Endometrial microvascular endothelial cells (primary cell): ENCODE data around the gene ATP10D. TPM values are rescaled to one million over a fixed set of nuclear protein-coding genes. Genes with fewer than 3 reads are reported as not detected.

Experiments used
- in situ Hi-C: cut with HindIII; loops from 2 replicates; pipeline ENCODE4 v1.10.0; 2017; ENCODE audit warnings: low sequenced_read_pairs, low pct_unique_long_range_greater_than_20kb; ENCODE audit errors: inconsistent ontology term
- total RNA-seq: library from RNA; depleted of rRNA; stranded (reverse); fragments of >200 nt; gene quantifications from one replicate; pipeline ENCODE4 v1.2.3, GENCODE V29; 2015; ENCODE audit errors: inconsistent ontology term

ATP10D gene
- total RNA-seq = 21.1 TPM

DNA sequence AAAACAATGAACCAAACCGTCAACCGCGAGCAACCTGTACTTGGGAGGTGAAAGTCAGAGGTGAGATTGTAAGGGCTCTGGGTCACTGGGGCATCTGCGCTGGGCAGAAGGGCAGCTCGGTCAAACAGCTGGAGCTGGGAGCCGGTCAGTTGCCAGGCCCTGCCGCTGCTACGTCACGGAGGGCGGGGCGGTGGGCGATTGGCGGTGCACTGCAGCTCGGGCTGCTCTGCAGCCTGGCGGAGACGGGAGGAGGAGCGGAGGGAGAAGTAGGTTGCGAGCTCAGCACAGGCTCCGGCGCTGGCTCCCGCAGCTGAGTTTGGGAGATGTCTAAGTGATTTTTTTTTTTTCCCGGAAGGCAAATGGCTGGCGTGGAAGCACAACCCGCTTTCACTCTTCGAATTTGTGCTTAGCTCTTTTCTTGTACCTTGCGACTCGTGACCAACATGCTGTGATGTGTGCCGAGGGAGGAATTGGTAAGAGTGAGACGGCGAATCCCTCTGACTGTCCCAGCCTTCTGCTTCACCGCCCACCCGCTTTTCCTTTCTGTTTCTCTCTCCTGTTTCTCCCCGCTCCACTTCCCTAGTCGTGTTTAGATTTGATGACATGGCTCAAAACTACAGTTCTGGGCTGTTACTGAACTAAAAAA is at the start of gene ATP10D:
TSS of gene ATP10D (plus strand) at position 229 of the 646 bp plus-strand sequence. CDS start 27,266 bp downstream, outside the sequence.
- in situ Hi-C loops = no loop called here

DNA sequence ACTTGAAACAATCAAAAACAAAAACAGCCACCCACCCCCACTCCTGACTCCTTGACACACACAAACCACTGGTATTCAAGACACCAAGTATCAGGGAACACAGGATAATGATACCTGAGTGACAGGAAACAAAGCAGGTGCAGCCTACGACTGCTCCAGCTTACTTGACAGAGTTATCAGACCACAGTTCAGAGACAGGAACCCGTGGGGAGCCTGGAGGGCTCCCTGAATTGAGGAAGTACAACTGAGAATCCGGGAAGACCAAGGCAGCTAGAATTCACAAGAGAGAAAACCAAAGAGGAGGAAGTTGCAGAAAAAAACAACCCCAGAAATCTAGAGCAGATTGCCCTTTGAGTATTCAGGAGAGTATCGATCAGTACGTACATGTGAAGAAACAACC is 42.1 kb upstream of the ATP10D start:
- in situ Hi-C loops = no loop called here

DNA sequence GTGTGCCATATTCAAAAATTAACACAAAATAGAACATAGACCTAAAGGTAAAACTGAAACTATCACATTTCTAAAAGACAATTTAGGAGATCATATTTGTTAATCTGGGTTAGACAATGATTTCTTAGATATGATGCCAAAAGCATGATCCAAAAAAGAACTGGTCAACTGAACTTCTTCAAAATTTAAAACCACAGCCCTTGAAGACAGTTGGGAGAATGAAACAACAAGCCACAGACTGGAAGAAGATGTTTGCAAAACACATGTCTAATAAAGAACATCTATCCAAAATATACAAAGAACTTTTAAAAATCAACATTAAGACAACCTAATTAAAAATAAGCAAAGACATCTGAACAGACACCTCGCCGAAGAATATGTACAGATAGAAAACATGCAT is 41.0 kb upstream of the ATP10D start:
- in situ Hi-C loops = no loop called here

DNA sequence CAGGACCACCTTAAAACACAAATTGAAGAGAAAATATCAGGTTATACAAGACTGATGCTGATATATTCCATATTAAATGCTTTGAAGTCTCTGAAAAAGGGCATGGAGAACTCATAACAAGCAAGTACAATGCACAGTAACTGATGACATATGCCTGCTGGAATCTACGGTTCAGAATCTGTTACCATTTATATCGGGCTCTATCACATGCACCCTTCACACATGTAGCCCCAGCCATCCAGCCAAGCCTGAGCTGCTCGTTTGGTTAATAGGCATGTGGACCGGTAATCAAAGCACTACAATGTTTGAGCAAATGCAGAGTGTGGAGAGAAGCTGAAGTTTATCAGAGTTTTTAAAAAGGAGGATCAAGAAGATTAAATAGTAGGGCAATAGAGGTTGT is 33.4 kb upstream of the ATP10D start:
- in situ Hi-C loops = no loop called here

DNA sequence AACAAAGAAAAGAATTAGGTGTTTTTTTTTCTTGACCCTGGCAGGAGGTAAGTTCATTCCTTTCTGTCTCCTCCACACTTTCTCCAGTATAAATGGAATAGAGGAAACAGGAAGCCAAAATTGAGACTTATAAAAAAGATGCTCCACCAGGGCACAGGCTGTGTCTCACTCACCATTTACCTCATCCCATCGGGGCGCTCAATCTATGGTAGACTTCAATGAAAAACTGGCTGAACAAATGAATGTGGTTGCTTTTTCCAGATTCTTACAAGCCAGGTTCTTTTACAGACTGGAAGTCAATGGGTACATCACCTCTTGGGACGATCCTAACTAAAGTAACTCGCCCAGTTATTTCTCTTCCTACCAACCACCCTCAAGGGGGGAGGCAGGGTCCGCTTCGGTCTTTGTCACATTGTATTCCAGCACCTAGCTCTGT is 22.3 kb upstream of the ATP10D start:
- in situ Hi-C loops = no loop called here

DNA sequence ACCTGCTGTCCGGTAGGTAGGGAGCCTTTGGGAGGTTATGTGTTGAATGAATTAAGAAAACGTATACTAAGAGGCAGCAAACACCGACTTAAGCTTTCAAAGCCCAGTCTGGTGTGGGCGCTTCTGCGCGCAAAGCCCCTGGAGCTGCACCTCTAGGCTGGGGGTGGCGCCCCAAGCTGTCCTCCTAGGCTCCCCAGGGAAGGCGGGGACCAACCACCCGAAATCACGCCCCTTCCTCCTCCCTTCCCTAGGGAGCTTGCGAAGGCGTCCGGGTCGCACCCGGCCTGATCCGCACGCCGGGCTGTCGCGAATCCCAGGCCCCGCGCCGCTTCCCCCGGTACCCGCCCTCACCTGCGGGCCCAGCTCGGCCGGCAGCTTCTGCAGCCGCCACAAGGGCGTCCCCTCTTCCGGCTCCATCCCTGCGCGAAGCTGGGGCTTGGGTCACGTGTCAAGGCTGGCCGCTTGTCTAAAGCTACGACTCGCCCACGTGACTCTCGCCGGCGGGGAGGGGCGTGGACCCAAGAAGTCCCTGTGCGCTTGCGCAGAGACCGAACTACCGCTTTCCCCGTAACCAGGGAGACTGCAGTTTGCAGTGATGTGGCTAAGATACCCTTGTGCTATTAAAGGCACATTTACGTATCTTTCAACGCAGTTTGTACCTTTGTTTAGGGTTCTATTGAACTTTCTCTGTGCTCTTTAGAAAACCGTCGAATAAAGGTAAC is 21.7 kb upstream of the ATP10D start, which contains the start of gene COMMD8:
TSS of gene COMMD8 (minus strand) at position 468 of the 722 bp plus-strand sequence. CDS start at position 417, 51 bp downstream.
- in situ Hi-C loops = no loop called here

DNA sequence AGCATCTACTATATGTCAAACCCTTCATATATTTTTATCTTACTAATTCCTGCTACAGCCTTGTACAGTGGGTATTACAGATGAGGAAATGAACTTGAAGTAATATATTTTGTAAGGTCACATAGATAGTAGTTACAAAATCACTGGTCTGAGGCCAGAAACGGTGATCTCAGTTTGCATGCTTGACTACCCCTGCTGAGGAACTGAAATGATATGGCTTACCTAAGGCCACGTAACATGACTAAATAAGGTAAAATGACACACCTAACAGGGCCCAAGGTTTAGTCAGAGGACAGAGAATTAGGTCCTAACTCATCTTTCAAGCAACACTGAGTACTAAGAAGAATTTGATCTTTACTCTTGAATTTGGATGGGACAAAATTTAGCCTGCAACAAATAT is 20.1 kb upstream of the ATP10D start:
- in situ Hi-C loops = no loop called here

DNA sequence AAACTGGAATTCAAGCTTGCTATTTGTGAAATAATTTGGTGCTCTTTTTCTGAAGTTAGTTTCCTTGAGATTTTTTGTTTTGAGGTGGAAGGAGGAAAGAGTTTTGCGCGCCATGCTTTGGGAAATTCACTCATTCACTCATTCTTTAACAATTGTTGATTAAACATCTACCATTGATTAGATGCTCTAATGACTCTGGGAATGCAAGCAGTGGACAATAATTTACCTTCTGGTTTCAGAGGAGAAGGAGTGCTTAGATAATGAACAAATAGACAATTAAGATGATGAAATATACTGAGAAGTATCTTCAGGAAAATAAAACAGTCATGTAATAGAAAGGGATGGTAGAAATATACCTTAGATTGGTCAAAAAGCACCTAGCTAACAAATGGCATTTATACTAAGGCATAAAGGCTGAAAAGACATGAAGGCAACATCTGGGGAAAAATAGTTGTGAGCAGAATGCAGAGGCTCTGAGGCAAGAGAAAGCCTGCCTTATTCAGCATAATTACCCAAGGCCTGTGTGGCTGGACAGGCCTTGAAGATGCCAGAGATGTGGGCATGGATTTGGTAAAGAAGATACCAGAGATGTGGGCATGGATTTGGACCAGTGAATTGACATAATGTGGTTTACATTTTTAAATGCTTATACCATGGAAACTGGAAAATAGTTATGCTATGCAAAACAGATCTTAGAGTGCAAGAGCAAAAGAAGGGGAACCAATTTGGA is 18.9 kb upstream of the ATP10D start:
- in situ Hi-C loops = no loop called here

DNA sequence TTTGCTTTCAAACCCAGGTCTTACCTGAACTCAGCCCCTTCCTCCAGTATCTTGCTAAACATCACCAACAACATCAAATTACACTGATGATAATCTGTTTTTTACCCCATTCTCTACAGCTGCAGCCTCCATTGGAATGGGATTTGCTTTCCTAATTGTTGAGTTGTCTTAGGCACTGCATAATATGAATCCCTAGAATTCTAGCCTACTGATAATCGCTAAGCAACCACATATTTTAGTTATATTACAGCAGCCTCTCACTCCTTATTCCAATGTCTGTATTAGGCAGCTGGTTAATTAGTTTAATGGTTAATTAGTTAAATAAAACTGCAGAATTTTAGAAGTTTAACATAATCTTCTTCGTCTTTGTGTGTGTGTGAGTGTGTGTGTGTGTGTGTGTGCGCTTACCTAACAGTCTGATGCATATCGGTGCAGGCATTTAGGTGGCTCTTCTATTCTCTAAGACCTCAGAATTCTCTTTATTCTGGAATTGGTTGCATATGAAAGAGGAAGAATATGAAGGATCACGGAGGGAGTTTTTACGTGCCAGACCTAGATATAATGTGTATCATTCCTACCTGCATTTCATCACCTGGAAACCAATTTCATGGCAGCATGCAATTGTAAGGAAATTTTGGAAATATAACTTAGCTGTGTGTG is 16.2 kb upstream of the ATP10D start:
- in situ Hi-C loops = no loop called here

DNA sequence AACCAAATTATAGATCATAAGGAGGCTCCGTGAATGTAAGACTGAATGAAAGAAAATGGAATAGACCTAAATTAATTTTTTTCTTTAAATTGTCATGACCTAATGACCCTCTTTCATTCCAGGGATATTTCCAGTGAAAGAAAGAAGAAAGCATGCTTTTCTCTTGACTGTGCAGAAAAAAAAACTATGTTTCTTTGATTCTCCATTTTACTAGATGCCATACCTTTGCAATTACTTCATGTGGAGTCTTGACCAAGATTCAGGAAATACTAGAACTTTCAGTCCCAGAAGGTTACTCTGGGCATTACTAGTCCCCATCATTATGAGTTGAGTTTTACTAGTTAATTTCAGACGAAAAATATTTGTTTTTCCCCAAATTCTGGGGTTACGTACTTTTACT is 15.1 kb upstream of the ATP10D start:
- in situ Hi-C loops = no loop called here

DNA sequence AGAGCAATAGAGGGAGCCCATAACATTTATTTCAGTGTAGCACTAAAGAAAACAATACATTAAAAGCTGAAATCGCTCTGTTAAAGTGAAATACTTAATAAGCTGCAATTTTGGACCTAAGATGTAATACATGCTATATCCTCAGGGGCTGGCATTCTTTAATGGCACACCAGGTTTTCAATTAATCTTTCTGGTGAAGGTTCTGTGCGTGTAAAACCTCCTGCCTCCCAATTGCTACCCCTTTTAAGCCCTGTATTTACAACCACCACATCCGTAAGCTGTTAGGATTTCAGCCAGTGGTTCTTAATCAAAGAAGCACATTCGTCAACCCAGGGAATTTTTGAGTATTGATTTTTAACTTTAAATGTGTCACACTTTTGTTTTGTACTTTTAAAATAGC is 14.0 kb upstream of the ATP10D start:
- in situ Hi-C loops = no loop called here

DNA sequence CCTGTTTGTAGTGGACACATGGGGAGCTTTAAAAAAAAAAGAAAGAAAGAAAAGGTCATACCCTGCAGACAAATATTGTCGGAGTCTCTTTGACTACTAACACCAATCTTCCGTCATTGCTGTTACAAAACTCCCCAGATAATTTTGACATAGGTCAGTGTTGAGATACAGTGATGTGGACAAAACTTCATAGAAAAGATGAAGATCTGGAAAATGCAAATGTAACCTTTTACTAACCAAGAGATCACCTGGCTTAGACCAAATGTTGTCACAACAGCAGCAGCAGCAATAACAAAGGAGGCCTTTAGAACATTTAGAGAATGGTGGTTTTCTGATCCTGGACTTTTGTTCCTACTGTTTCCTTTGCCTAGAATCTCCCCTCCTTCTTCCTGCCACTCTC is 13.5 kb upstream of the ATP10D start:
- in situ Hi-C loops = no loop called here

DNA sequence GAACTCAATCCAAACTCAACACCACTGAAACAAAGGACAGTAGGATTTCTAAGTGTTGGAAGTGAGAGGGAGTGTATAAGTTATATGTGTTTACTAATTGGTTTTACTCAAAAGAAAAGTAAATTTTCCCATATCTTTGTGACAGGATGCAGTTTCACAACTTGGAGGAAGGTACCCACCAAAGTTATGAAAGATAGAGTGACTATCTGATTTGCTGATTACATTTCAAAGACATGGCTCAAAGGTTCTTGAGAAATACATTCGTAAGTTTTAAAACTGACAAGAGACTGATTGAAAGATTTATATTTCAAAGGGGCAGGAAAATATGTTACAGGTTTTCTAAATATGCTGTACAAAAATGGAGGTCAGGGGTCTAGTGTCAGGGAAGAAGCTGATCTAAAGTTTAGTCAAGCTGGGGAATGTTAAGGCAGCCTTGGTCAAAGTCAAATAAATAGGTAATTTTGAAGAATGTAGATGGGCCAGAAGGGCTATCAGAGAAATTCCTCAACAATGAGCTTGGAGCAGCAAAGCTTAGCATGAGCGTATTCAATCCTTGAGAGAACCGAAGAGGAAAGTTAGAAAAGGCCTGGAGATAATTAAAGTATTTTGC is 11.8 kb upstream of the ATP10D start:
- in situ Hi-C loops = no loop called here

DNA sequence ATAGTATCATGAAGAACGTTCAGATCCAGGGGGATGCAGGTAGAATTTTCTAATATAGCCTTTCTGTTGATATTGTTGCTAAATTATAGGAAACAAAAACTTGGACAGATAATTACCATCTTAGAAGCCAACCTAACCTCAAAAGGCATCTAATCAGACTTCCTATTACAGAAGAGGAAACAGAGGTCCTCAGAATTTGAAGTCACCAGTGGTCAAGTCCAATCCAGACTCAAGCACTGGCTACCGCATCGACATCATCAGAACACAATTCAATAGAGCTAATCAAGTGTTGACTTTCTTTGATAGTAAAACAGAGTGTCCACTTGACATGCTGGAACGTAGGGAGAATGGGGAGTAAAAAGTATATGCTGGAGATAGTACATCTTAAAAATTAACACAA is 10.3 kb upstream of the ATP10D start:
- in situ Hi-C loops = no loop called here

DNA sequence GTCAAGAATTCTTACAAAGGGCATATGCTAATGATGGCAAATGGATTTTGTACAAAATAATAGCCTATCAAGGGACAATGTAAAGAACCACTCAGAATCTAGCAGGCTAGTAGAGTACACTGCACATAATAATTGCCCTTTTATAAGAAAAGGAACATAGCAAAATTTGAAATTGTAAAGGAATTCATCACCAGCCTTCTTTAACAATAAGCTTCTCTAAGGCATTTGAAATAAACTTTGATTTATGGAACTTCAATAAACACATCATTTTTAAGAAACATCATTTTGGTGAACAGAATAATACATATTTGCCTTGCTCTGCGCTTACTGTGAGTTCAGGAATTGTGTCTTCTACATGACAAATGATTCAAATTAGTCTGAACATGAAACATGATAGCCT is 9.7 kb upstream of the ATP10D start:
- in situ Hi-C loops = no loop called here

DNA sequence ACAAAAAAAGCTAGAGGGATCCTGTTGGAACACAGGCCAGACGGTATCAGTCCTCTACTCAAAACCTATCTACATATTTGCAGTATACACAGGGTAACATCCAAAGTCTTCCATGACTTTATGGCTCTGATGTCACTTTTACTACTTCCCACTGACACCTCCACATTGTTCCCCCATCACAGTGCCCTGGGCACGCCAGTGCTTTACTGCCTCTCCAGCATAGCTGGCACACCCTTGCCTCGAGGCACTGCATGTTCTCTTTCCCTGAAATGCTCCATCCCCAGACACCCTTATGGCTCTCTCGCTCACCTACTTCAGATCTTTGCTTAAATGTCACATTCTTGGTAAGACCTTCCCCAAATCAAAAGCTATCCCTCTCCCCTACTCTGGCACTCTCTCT is 6.3 kb upstream of the ATP10D start:
- in situ Hi-C loops = no loop called here

DNA sequence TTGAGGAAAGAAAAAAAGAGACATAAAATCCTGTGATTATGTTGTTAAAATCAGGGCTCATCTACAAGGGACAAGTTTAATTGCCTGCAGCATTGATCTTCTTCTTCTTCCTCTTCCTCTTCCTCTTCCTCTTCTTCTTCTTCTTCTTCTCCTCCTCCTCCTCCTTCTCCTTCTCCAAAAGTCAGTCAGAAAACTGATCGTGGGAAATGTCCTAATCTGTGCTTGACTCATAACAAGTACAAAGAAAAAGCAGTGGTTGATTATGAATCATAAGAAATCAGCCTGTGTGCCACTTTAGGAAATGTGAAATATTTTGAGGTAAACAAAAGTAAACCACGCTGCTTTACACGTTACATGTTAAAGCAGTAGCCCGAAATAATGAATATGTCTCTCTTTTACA is 2.7 kb upstream of the ATP10D start:
- in situ Hi-C loops = no loop called here

DNA sequence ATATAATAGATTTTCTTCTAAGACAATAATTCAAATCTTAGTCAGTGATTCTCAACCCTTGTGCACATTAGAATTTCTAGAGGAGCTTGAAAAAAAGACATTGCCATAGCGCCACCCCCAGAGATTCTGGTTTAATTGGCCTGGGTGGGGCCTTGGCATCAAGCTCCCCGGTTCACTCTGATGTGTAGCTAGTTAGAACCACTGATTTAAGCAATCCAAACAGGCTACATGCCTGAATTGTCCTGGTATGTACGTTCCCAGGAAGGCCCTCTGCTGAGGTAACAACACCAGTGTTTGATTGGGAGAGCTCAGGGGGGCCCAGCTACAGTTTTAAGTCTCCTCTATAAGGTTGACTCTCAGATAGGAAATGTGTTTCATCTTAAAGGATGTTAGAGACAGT is 1.3 kb upstream of the ATP10D start:
- in situ Hi-C loops = no loop called here

DNA sequence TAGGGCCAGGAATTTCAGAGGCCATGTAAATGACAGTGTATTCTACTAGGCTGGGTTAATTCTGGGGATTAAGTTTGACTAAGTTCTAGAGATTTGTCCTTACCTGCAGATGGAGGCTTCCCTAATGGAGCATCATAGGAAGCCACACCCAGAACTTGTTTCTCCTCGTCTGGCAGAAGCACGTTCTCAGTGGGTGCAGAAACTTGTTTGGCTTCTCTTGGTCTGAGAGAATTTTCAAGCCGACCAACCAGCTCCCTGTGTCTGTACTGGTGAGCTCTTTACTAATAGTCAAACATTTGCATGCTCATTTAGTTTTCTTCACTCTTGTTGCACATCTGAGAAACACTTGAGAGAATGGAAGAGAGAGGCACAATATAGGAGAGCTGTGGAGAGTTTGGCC is 907 bp upstream of the ATP10D start:
- in situ Hi-C loops = no loop called here
